GM12873 (cell line): Measurements from ENCODE around the gene PRAMEF4.
"Not testable (repeated sequence)": the region's sequence is repeated elsewhere in the genome, so short reads cannot be mapped to it uniquely, and the experiment has no call there.

Experiments
- CTCF ChIP-seq: IDR thresholded peaks from 2 replicates; pipeline ENCODE4 v1.5.1; 2012; ENCODE audit warnings: low read depth, mild to moderate bottlenecking, moderate library complexity, low read length, control low read depth; ENCODE audit not compliant: insufficient read depth; ENCODE audit errors: missing control alignments

Gene PRAMEF4

DNA sequence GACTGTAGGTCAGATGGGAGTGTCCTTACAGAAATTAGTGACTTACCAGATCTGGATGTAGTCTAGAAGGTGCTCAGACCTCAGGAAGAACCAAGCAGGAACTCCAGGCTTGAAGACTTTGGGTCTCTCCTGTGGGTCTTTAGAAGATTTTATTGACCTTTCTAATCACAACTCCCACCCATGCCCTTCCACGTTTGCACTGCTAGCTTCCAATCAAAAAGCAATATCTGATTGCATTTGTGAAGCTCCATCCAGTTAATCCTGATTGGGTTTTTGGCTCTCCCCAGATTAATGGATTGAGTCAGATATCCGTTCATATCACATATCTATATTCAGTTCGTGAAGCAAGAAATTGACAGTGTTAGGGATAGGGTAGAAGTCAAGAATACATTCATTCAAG lies 54.7 kb downstream of the PRAMEF4 start, which contains the start of gene PRAMEF11:
PRAMEF11 (minus strand) TSS at position 101 of the 400 bp plus-strand sequence. CDS start 2,621 bp downstream, outside the sequence.
- not testable (repeated sequence) for TF ChIP-seq CTCF
